Keratinocyte (primary cell): ENCODE measurements around the gene CA7. TPM values are rescaled to one million over a fixed set of nuclear protein-coding genes. Genes with fewer than 3 reads are reported as not detected.

Experiments used
- DNase-seq: peaks from one replicate; pipeline ENCODE4 v3.0.0-alpha.2; 2011; ENCODE audit warnings: low read depth, missing footprints, low spot score
- FAIRE-seq: peaks from 2 replicates; lab custom pipeline; 2011; peaks lifted over from hg19 to GRCh38; lab: Jason Lieb, UNC
- H2AFZ ChIP-seq: 2 replicates; pipeline ENCODE4 v1.6.0; 2012; ENCODE audit warnings: low read length, control low read depth, inconsistent platforms; ENCODE audit not compliant: control insufficient read depth
- H3K27ac ChIP-seq: 2 replicates; pipeline ENCODE4 v1.5.1; 2011; ENCODE audit warnings: low read length; ENCODE audit not compliant: control insufficient read depth, insufficient read depth
- H3K27me3 ChIP-seq: 3 replicates; pipeline ENCODE4 v1.6.0; 2011; ENCODE audit warnings: low read length; ENCODE audit not compliant: control insufficient read depth, insufficient read depth; ENCODE audit errors: extremely low read depth
- H3K36me3 ChIP-seq, 2 experiments: 2 replicates in 1 of 2; 3 replicates in 1 of 2; pipeline ENCODE4 v1.5.1; 2011; ENCODE audit warnings: low read length in 2 of 2, mild to moderate bottlenecking in 1 of 2; ENCODE audit not compliant: control insufficient read depth in 2 of 2, insufficient read depth in 2 of 2; ENCODE audit errors: extremely low read depth in 1 of 2
- H3K4me1 ChIP-seq: 3 replicates; pipeline ENCODE4 v1.5.1; 2011; ENCODE audit warnings: low read length; ENCODE audit not compliant: control insufficient read depth, insufficient read depth; ENCODE audit errors: extremely low read depth
- H3K4me2 ChIP-seq: 3 replicates; pipeline ENCODE4 v1.6.0; 2011; ENCODE audit warnings: low read depth, low read length; ENCODE audit not compliant: control insufficient read depth, insufficient read depth; ENCODE audit errors: extremely low read depth
- H3K4me3 ChIP-seq, 3 experiments: fragments of 200-600 bp in 1 of 3; sonication (generic) in 1 of 3; 2 replicates in 2 of 3; 3 replicates in 1 of 3; pipeline ENCODE4 v1.5.1; 2011 to 2016; ENCODE audit warnings: low read length in 3 of 3, mild to moderate bottlenecking in 3 of 3, control low read depth in 2 of 3, inconsistent platforms in 1 of 3, low read depth in 1 of 3, mixed read lengths in 1 of 3, mixed run types in 1 of 3, moderate library complexity in 1 of 3; ENCODE audit not compliant: control insufficient read depth in 2 of 3, insufficient read depth in 2 of 3; ENCODE audit errors: extremely low read depth in 1 of 3
- H3K79me2 ChIP-seq: 2 replicates; pipeline ENCODE4 v1.6.0; 2012; ENCODE audit warnings: low read length; ENCODE audit not compliant: control insufficient read depth, insufficient read depth
- H3K9ac ChIP-seq: 3 replicates; pipeline ENCODE4 v1.6.0; 2011; ENCODE audit warnings: low read length; ENCODE audit not compliant: control insufficient read depth, insufficient read depth; ENCODE audit errors: extremely low read depth
- H3K9me1 ChIP-seq: 3 replicates; pipeline ENCODE4 v1.6.0; 2011; ENCODE audit warnings: low read length; ENCODE audit not compliant: control insufficient read depth, insufficient read depth; ENCODE audit errors: extremely low read depth
- H3K9me3 ChIP-seq: 2 replicates; pipeline ENCODE4 v1.5.1; 2012; ENCODE audit warnings: low read depth, low read length; ENCODE audit not compliant: control insufficient read depth
- H4K20me1 ChIP-seq: 3 replicates; pipeline ENCODE4 v1.6.0; 2011; ENCODE audit warnings: low read length; ENCODE audit not compliant: control insufficient read depth, insufficient read depth; ENCODE audit errors: extremely low read depth
- EZH2 ChIP-seq: IDR thresholded peaks from one replicate; pipeline ENCODE4 v1.6.1; 2012; ENCODE audit warnings: inconsistent platforms, mild to moderate bottlenecking, low read length, moderate library complexity
- dilution Hi-C: fragments of 300-500 bp; cut with MboI; formaldehyde crosslinking; loops from one replicate; pipeline ENCODE4 v1.7.0; 2020; ENCODE audit warnings: low sequenced_read_pairs; ENCODE audit not compliant: extremely low pct_ligation_motif_present
- polyA plus RNA-seq, 5 experiments: library from polyadenylated mRNA; depleted of rRNA in 3 of 5; stranded (reverse) in 3 of 5; stranded (forward) in 1 of 5; unstranded in 1 of 5; fragments of >200 nt; gene quantifications; 1 replicate in 1 of 5; 2 replicates in 3 of 5; 3 replicates in 1 of 5; pipeline versions ENCODE4 v1.2.1 to v1.2.3, GENCODE V29; 2011 to 2012; ENCODE audit warnings: missing spikeins in 2 of 5, low read depth in 1 of 5, low replicate concordance in 1 of 5
- TF ChIP-seq, protein P1 (sequence below), 3 experiments: IDR thresholded peaks in 1 of 3; conservative IDR thresholded peaks in 1 of 3; optimal IDR thresholded peaks in 1 of 3; 2 replicates in 2 of 3; 3 replicates in 1 of 3; pipeline versions ENCODE3 to v1.5.1; 2011; ENCODE audit warnings: low read length in 3 of 3, mild to moderate bottlenecking in 3 of 3, moderate library complexity in 2 of 3, control low read depth in 1 of 3, inconsistent platforms in 1 of 3; ENCODE audit not compliant: insufficient read depth in 2 of 3; ENCODE audit errors: extremely low read depth in 1 of 3

The CA7 gene
- polyA plus RNA-seq, 1 donor (not counting 4 experiments of a cell fraction or from before 2014, with no cell fraction given), result not detected

DNA sequence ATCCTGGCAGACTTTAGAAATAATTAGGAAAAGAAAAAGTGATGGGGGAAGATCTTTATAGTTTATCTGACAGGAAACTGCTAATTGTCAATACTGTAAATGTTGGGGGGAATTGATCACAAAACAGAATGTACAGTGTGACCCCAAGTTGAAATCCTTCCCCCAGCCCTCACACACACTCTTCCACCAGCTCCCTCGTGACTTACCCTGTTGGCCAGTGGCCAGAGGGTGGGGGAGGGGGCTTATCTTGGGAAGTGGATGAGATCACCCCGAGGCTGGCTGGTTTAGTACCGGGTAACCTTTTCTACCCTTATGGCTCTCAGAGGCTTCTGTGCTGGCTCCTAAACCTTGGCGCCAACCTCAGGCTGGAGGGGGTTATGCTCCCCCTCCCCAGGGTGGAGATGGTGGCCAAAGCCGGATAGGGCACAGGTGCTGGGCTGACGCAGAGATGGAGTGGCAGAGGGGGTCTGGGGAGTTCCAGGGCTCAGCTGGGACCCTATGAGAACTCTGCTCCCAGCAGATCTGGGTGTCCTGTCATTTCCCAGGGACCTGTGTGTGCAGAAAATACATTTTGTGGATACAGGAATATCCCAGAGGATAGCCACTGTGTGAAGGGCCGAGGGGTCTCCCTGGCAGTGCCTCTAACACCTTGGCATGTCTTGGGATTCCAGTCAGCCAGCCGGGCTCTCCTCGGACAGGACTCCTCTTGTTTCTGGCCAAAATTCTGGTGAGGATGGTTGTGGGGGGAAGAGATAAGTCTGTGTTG, 55.9 kb downstream of the CA7 start:
- FAIRE-seq (no peak), DNase-seq (no peak)
- H3K4me1 ChIP-seq, result peaks cover 25% of the 10 kb centered on the region
- no peaks in the 10 kb centered on the region for H4K20me1 ChIP-seq
- no peaks in the 10 kb centered on the region for H3K27me3 ChIP-seq
- TF ChIP-seq, protein P1, sequence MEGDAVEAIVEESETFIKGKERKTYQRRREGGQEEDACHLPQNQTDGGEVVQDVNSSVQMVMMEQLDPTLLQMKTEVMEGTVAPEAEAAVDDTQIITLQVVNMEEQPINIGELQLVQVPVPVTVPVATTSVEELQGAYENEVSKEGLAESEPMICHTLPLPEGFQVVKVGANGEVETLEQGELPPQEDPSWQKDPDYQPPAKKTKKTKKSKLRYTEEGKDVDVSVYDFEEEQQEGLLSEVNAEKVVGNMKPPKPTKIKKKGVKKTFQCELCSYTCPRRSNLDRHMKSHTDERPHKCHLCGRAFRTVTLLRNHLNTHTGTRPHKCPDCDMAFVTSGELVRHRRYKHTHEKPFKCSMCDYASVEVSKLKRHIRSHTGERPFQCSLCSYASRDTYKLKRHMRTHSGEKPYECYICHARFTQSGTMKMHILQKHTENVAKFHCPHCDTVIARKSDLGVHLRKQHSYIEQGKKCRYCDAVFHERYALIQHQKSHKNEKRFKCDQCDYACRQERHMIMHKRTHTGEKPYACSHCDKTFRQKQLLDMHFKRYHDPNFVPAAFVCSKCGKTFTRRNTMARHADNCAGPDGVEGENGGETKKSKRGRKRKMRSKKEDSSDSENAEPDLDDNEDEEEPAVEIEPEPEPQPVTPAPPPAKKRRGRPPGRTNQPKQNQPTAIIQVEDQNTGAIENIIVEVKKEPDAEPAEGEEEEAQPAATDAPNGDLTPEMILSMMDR (optimal IDR thresholded peaks at IDR 0.05 in 1 of 3, IDR thresholded peaks at IDR 0.05 in 1 of 3, conservative IDR thresholded peaks at IDR 0.05 in 1 of 3; ENCODE audit: extremely low read depth in 1 of 3, insufficient read depth in 2 of 3, low read length in 3 of 3), result no peak
- no peak for TF ChIP-seq EZH2
- H3K27ac ChIP-seq, result no peak overlapping the region
- dilution Hi-C loops, result no loop called here
- H2AFZ ChIP-seq, result no peak overlapping the region
- no peak overlapping the region for H3K4me3 ChIP-seq
- no peaks in the 10 kb centered on the region for H3K9me1 ChIP-seq
- no peak overlapping the region for H3K4me2 ChIP-seq
- H3K9ac ChIP-seq, result no peak overlapping the region
- no peaks in the 10 kb centered on the region for H3K79me2 ChIP-seq
- H3K36me3 ChIP-seq, result no peaks in the 10 kb centered on the region
- H3K9me3 ChIP-seq, result no peaks in the 10 kb centered on the region

DNA sequence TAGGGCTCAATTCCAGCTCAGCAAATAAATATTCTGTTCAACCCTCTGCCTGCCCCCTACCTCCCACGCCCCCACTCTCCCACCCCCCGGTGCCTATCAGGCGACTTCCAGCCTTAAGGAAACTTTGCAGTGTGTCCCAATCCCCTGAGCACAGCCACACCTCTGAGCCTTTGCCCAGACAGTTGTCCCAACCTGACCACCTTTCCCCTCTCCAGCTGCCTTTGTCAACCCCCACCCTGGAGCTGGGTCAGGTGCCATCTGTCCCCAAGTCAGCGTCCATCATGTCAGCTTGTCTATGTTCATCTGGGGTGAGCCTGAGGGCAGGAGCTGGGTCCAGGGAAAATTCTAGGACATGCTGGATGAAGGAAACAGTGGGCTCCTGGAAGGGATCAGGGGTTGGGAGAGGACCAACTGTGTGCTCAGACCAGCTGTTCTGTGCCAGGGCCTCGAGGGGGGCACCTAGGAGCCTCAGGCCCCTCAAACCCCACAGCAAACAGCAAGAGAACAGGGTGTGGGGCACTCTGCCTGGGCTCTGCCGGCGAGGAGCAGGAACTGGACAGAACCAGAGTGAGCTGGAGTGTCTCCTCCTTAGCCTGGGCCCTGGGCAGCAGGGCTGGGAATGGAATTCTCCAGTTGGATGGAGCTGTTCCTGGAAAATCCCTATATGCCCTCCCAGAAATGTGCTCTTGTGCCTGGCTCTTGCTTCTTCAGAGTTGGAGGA, 56.7 kb downstream of the CA7 start:
- Histone ChIP-seq H3K9me3 (no peaks in the 10 kb centered on the region), H4K20me1 (no peaks in the 10 kb centered on the region), H3K9me1 (no peaks in the 10 kb centered on the region), H3K79me2 (no peaks in the 10 kb centered on the region), H3K27ac (no peak overlapping the region), H3K27me3 (no peaks in the 10 kb centered on the region), H3K4me1 (peaks cover 26% of the 10 kb centered on the region), H3K9ac (no peak overlapping the region), H2AFZ (no peak overlapping the region), H3K4me2 (no peak overlapping the region), H3K4me3 (no peak overlapping the region), H3K36me3 (no peaks in the 10 kb centered on the region)
- dilution Hi-C loops, result no loop called here
- TF ChIP-seq, protein P1 (optimal IDR thresholded peaks at IDR 0.05 in 1 of 3, IDR thresholded peaks at IDR 0.05 in 1 of 3, conservative IDR thresholded peaks at IDR 0.05 in 1 of 3; ENCODE audit: extremely low read depth in 1 of 3, insufficient read depth in 2 of 3, low read length in 3 of 3), result no peak
- TF ChIP-seq EZH2, result no peak
- DNase-seq (no peak), FAIRE-seq (no peak)
